ENCODE measurements around the gene AJM1. TPM values are rescaled to one million over a fixed set of nuclear protein-coding genes. Genes with fewer than 3 reads are reported as not detected.
"Not testable (repeated sequence)": the region's sequence is repeated elsewhere in the genome, so short reads cannot be mapped to it uniquely, and the experiment has no call there.

The AJM1 gene
- total RNA-seq, 1 experiment from 2014 or later = 1.8 TPM

GRCh38 chr9:136832581-136832980, 9.7 kb upstream of the AJM1 start:
- Histone ChIP-seq H2BK12ac (ENCODE audit: insufficient read length, low read depth, low read length) (no peak overlapping the region), H3K14ac (ENCODE audit: insufficient read depth, low read length) (no peak overlapping the region), H3K56ac (ENCODE audit: insufficient read length, low read depth, low read length) (no peak overlapping the region), H3K79me1 (ENCODE audit: insufficient read depth, low read depth, low read length, poor library complexity, severe bottlenecking) (no peaks in the 10 kb centered on the region), H3K4me1 (ENCODE audit: insufficient read depth, low read length) (no peaks in the 10 kb centered on the region), H4K5ac (ENCODE audit: insufficient read length, low read depth, low read length) (no peak overlapping the region), H2AK5ac (ENCODE audit: insufficient read length, low read length) (no peak overlapping the region), H4K20me1 (ENCODE audit: control insufficient read depth, insufficient read depth, insufficient read length) (no peaks in the 10 kb centered on the region), H3K18ac (ENCODE audit: insufficient read length, low read depth, low read length) (no peak overlapping the region), H3K4ac (ENCODE audit: low read depth, low read length) (no peak overlapping the region), H3K23ac (ENCODE audit: insufficient read length, low read depth, low read length) (no peak overlapping the region), H4K8ac (replicated peaks; ENCODE audit: insufficient read length, low read depth, low read length) (no peak overlapping the region), H3K23me2 (ENCODE audit: insufficient read length, low read depth, low read length, poor library complexity, severe bottlenecking) (no peaks in the 10 kb centered on the region), H3K27me3 (ENCODE audit: insufficient read depth, low read length) (no peaks in the 10 kb centered on the region), H2BK5ac (ENCODE audit: insufficient read length, low read length) (no peak overlapping the region), H3T11ph (ENCODE audit: low read length) (no peak overlapping the region), H2BK120ac (ENCODE audit: low read depth, low read length, poor library complexity, severe bottlenecking) (no peak overlapping the region), H3K9ac (ENCODE audit: extremely low read depth, insufficient read length, low read length) (no peak overlapping the region), H2AFZ (ENCODE audit: low read length) (no peak overlapping the region), H3K79me2 (ENCODE audit: insufficient read depth, low read length) (no peaks in the 10 kb centered on the region), H3K9me3 (ENCODE audit: control insufficient read depth, low read depth, low read length) (no peaks in the 10 kb centered on the region), H3K4me2 (ENCODE audit: insufficient read depth, insufficient read length, low read length) (no peak overlapping the region), H2BK15ac (ENCODE audit: low read depth, low read length) (no peak overlapping the region), H3K27ac (ENCODE audit: insufficient read length, low read depth, low read length) (no peak overlapping the region), H4K91ac (ENCODE audit: insufficient read length, low read depth, low read length) (no peak overlapping the region), H2BK20ac (ENCODE audit: low read depth, low read length, poor library complexity, severe bottlenecking) (no peak overlapping the region)
- WGBS (ENCODE audit: extremely low coverage, insufficient read length, low lambda C conversion rate) = no CpG with 5 or more reads among the region's 9 CpGs
- H3K4me1 Mint-ChIP-seq = no peaks in the 10 kb centered on the region
- H3K9me3 Mint-ChIP-seq = no peaks in the 10 kb centered on the region
- TF ChIP-seq CTCF (conservative IDR thresholded peaks at IDR 0.05) = no peak
- H3K4me3 Mint-ChIP-seq = no peak overlapping the region
- no peak for DNase-seq
- H3K36me3 Mint-ChIP-seq (ENCODE audit: insufficient read depth in 1 of 3, low read depth in 3 of 3) = peaks cover 11 to 45% (median 44%) of the 10 kb centered on the region in 3 experiments
- no peak overlapping the region for H3K27ac Mint-ChIP-seq
- H3K27me3 Mint-ChIP-seq (ENCODE audit: low read depth) = peaks cover 1% of the 10 kb centered on the region; the same call in 1 of the 2 replicates

GRCh38 chr9:136833381-136834048, 8.8 kb upstream of the AJM1 start:
- not testable (repeated sequence) for H4K8ac ChIP-seq (replicated peaks; ENCODE audit: insufficient read length, low read depth, low read length); H2BK15ac ChIP-seq (ENCODE audit: low read depth, low read length); H4K5ac ChIP-seq (ENCODE audit: insufficient read length, low read depth, low read length); H3K27me3 ChIP-seq (ENCODE audit: insufficient read depth, low read length); H3K23ac ChIP-seq (ENCODE audit: insufficient read length, low read depth, low read length); H3K79me1 ChIP-seq (ENCODE audit: insufficient read depth, low read depth, low read length, poor library complexity, severe bottlenecking); H3T11ph ChIP-seq (ENCODE audit: low read length); H3K56ac ChIP-seq (ENCODE audit: insufficient read length, low read depth, low read length); H2BK20ac ChIP-seq (ENCODE audit: low read depth, low read length, poor library complexity, severe bottlenecking); H2AFZ ChIP-seq (ENCODE audit: low read length); H3K79me2 ChIP-seq (ENCODE audit: insufficient read depth, low read length); H4K91ac ChIP-seq (ENCODE audit: insufficient read length, low read depth, low read length); H3K4me1 Mint-ChIP-seq; H3K4ac ChIP-seq (ENCODE audit: low read depth, low read length); H3K23me2 ChIP-seq (ENCODE audit: insufficient read length, low read depth, low read length, poor library complexity, severe bottlenecking); H3K27me3 Mint-ChIP-seq (ENCODE audit: low read depth); H2BK120ac ChIP-seq (ENCODE audit: low read depth, low read length, poor library complexity, severe bottlenecking); H3K27ac ChIP-seq (ENCODE audit: insufficient read length, low read depth, low read length); H3K18ac ChIP-seq (ENCODE audit: insufficient read length, low read depth, low read length); H3K9me3 Mint-ChIP-seq; H2BK12ac ChIP-seq (ENCODE audit: insufficient read length, low read depth, low read length); H3K9me3 ChIP-seq (ENCODE audit: control insufficient read depth, low read depth, low read length); H3K4me2 ChIP-seq (ENCODE audit: insufficient read depth, insufficient read length, low read length); DNase-seq; H3K14ac ChIP-seq (ENCODE audit: insufficient read depth, low read length); H3K4me1 ChIP-seq (ENCODE audit: insufficient read depth, low read length); H2BK5ac ChIP-seq (ENCODE audit: insufficient read length, low read length); H3K4me3 Mint-ChIP-seq; H2AK5ac ChIP-seq (ENCODE audit: insufficient read length, low read length); H4K20me1 ChIP-seq (ENCODE audit: control insufficient read depth, insufficient read depth, insufficient read length); H3K9ac ChIP-seq (ENCODE audit: extremely low read depth, insufficient read length, low read length)
- WGBS (ENCODE audit: extremely low coverage, insufficient read length, low lambda C conversion rate) = no CpG with 5 or more reads among the region's 16 CpGs
- Mint-ChIP-seq H3K36me3 (ENCODE audit: insufficient read depth in 1 of 3, low read depth in 3 of 3) (peaks cover 10 to 46% (median 45%) of the 10 kb centered on the region in 3 experiments), H3K27ac (peak overlapping the region in 1 of 3 experiments; percentile 42; a peak in 1 of 7 replicates)
